Upper lobe of left lung (tissue), 4 donors: ENCODE results near the gene SLC26A2.

Experiments used
- EP300 ChIP-seq, 4 donors: sonication (generic); formaldehyde crosslinking; IDR thresholded peaks; one replicate each; pipeline ENCODE4 v1.5.1; 2017; ENCODE audit warnings: antibody characterized with exemption in 4 of 4, control low read depth in 2 of 4
- POLR2A ChIP-seq, 4 donors: fragments of 450-650 bp; IDR thresholded peaks; one replicate each; pipeline ENCODE4 v1.5.1; 2016 to 2017; ENCODE audit warnings: antibody characterized with exemption in 4 of 4, mild to moderate bottlenecking in 2 of 4
- POLR2AphosphoS5 ChIP-seq, 2 donors: sonication (generic); formaldehyde crosslinking; IDR thresholded peaks; one replicate each; pipeline ENCODE4 v1.5.1; 2017; ENCODE audit warnings: antibody characterized with exemption in 2 of 2
- TF ChIP-seq, protein P1 (sequence below), 6 experiments: fragments of 450-650 bp in 4 of 6; fragments of 200-600 bp in 2 of 6; sonication (generic) in 2 of 6; IDR thresholded peaks; one replicate each; pipeline ENCODE4 v1.5.1; 2016 to 2019; ENCODE audit warnings: antibody characterized with exemption in 6 of 6

DNA sequence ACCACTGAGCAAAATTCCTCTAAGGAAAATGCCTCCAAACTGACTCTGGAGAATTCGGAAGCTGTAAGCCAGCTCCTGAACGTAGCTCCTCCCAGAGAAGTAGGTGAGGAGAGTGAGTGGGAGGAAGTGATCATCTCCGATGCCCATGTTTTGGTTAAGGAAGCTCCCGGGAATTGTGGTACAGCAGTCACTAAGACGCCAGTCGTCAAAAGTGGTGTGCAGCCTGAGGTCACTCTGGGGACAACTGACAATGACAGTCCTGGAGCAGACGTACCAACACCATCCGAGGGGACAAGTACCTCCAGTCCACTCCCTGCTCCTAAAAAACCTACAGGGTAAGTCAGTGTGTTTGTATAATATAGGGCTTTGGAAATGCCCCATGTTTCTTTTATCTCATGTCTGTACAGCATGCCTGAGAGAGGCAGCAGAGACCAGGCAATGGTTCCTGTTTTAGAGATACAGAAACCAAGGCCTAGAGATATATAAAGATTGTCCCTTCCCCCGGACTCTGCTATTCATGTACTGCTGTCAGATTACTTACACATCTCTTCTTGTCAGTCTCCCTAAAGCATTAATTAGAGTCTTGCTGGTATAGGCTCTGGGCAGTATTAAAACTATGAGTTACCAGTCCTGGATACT is 63.9 kb downstream of the SLC26A2 start:
- TF ChIP-seq POLR2AphosphoS5 (IDR thresholded peaks at IDR 0.05) (no peak), EP300 (IDR thresholded peaks at IDR 0.05) (peak in 1 of 4 donors; percentile 10), POLR2A (IDR thresholded peaks at IDR 0.05) (no peak)
- TF ChIP-seq, protein P1, sequence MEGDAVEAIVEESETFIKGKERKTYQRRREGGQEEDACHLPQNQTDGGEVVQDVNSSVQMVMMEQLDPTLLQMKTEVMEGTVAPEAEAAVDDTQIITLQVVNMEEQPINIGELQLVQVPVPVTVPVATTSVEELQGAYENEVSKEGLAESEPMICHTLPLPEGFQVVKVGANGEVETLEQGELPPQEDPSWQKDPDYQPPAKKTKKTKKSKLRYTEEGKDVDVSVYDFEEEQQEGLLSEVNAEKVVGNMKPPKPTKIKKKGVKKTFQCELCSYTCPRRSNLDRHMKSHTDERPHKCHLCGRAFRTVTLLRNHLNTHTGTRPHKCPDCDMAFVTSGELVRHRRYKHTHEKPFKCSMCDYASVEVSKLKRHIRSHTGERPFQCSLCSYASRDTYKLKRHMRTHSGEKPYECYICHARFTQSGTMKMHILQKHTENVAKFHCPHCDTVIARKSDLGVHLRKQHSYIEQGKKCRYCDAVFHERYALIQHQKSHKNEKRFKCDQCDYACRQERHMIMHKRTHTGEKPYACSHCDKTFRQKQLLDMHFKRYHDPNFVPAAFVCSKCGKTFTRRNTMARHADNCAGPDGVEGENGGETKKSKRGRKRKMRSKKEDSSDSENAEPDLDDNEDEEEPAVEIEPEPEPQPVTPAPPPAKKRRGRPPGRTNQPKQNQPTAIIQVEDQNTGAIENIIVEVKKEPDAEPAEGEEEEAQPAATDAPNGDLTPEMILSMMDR (IDR thresholded peaks at IDR 0.05), result no peak
